Measurements from ENCODE around the gene C7. TPM values are rescaled to one million over a fixed set of nuclear protein-coding genes. Genes with fewer than 3 reads are reported as not detected.
"Not testable (repeated sequence)": the region's sequence is repeated elsewhere in the genome, so short reads cannot be mapped to it uniquely, and the experiment has no call there.

The C7 gene
- total RNA-seq, 2 experiments from 2014 or later = not detected

DNA sequence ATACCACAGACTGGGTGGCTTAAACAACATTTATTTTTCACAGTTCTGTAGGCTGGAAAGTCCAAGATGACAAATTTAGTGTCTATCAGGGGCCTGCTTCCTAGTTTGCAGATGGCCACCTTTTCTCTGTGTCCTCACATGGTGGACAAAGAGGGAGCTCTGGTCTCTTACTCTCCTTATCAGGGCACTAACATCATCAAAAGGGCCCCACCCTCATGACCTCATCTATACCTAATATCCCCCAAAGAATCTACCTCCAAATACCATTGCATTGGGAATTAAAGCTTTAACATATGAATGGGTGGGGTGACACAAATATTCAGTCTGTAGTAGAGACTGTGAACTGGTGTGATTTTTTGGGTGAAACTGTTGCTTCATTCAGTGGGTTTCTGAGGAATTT is 78.1 kb downstream of the C7 start:
- POLR2A ChIA-PET = interaction anchor here (0.5 kb wide), 1 partner anchor 44 kb away, joined by 4 read pairs; no protein-coding TSS in a partner anchor
- CTCF ChIA-PET = no interaction called here

DNA sequence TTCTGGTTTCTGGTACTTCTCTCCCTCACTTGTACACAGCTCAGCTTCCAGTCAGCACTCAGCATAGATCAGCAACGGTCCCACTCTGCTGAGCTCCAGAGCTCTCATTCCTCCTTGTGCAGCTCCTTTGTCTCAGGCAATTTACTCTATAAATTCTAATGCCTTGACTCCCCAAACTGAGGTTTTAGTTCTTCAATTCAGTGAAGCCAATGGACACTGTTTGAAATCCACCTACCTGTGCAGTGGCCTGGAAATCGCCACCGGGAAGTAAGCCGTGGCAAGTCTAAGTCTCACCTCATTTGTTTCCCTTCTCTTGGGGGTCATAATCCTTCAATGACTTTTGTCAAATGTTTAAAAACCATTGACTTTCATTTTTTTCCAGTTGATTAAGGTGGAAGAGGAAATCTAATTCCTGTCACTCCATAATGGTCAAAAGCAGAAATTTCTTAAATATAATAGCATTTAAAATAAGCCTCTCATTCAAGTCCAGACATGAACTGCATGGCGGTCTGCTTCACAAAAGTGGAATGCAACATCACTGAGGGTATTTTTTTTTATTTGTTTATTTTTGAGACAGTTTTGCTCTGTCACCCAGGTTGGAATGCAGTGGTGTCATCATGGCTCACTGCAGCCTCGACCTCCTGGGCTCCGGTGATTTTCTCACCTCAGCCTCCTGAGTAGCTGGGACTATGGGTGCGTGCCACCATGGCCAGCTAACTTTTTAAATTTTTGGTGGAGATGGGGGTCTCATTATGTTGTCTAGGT is 79.6 kb downstream of the C7 start:
- ChIA-PET CTCF (no interaction called here), POLR2A (no interaction called here)

DNA sequence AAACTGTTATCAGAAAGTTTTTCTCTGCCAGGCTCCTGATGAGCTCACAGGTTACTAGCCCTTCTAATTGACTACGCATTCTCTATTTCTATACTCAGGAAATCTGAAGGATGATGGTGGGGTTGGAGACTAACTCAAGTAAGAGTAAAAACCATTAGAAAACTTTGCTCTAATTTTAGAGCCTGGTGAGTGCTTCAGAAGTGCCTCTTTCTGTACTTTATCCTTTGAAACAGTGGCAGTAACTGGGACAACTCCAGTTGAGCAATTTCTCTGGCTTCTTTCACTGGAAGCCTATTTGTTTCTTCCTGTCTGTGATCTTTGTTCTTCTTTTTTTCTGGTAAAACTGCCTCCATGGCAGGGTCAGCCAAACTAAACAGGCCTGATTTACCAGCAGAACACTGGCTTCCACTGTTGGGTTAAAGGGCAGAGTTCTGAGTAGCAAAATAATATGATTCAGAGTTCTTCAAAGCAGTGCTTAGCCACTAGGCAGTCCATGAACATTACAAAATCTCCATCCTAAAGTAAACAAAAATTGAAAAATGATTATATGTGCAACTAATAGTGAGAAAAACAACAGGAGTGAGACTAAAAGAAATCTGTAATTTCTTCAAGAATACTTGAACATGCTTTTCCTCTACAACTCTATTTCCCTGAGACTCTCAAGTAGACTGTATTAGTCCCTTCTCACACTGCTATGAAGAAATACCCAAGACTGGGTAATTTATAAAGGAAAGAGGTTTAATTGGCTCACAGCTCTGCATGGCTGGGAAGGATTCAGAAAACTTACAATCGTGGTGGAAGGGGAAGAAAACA is 82.1 kb downstream of the C7 start:
- ChIA-PET POLR2A (no interaction called here), CTCF (no interaction called here)

DNA sequence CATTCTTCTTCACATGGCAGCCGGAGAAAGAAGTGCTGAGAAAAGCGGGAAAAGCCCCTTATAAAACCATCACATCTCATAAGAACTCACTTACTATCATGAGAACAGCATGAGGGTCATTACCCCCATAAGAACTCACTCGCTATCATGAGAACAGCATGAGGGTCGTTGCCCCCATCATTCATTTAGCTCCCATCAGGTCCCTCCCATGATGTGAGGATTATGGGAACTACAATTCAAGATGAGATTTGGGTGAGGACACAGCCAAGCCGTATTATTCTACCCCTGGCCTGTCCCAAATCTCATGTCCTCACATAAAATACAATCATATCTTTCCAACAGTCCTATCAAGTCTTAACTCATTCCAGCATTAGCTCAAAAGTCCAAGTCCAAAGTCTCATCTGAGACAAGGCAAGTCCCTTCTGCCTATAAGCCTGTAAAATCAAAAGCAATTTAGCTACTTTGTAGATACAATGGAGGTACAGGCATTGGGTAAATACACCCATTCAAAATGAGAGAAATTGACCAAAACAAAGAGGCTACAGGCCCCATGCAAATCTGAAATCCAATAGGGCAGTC is 82.8 kb downstream of the C7 start:
- POLR2A ChIA-PET = no interaction called here
- CTCF ChIA-PET = no interaction called here

DNA sequence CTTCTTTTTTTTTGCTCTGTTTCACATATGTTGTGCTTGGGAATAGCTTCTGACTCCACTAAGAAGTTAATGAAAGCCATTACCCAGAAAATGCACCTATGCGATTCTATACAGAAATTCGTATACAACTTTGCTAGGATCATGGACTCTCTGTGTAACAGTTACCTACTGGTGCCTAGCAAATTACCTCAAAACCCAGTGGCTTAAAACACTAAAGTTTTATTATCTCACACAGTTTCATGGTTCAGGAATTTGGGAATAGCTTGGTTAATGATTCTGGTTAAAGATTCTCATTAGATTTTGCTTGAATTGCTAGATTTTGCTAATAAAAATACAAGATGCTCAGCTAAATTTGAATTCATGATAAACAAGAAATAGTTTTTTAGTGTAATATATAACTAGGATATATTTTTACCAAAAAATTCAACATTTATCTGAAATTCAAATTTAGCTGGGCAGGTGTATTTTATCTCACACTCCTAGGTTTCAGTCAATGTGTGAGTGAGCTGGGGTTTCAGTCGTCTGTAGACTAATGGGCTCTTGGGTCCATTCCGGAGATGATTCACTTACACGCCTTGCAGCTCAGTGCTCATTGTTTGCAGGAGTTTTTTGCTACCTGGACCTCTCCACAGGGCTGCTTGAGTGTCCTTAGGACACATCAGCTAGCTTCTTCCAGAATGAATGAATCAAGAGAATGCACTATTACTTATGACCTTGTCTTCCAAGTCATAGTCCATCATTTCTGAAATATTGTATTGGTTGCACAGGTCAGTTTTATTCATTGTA is 86.7 kb downstream of the C7 start:
- POLR2A ChIA-PET = no interaction called here
- CTCF ChIA-PET = no interaction called here

DNA sequence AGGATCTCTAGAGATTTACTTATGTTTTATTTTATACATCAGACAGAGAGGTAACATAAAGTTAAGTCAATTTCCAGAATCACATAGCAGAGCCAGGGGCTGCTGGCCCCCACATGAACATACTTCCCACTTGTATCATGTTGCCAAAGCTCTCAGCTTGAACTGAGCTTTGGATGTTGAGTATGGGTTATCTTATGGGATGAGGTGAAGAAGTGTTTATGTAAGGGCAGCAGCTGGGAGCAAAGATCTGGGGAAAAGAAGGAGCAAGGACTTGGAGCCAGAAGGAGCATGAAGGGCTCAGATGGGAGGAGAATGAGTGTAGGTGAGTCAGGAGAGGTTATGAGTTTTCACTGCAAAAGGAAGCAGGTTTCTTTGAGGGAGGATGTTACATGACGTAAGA is 89.8 kb downstream of the C7 start:
- CTCF ChIA-PET = no interaction called here

DNA sequence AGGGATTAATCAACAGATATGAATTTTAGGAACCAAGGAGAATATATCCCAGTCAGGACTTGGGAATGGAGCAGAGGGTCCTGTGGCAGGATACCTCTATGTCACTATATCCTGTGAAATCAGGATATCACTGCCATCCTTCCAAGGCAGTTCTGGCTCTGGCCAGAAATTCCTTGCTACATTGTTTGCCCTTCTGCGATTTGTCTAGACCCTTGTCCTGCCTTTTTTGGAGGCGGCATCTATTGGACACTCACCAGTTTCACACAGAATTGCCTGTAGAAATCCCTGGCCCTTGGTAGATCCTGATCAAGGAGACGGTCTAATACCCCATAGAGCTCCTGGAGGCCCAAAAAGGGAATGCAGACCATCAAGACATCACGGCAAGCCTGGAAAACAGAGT is 90.7 kb downstream of the C7 start:
- POLR2A ChIA-PET = no interaction called here

More for the DNA sequence above, 89.8 kb downstream of the C7 start:
- POLR2A ChIA-PET = no interaction called here

DNA sequence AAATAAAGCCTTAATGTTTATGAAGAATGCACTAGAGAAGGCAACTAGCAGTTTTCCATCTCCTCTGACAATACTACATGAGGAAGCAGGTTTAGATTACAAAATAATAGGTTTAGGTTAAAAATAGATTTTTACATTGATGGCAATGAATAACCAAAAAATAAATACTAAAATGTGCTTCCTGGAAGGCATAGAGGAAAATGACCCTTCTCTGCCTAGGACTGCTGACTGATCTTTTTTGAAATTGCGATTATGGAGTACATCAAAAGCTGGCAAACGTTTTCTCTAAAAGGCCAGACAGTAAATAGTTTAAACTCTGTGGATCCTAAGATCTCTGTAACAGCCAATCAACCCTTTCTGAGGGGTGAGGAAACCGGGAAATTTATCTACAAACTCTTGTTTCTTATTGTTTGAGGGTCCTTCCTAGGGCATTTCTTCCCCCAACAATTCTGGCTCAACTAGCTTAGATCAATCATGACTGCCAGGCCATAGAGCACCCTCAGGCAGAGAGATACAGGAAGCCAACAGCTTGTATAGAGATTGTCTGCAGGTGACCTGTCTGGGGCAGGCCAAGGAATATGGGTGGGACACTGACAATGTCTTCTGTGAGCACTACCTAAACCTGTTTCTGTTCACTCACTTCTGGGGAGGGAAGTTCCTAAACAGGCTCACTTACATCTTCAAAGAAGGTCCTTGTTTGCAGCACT is 94.5 kb downstream of the C7 start:
- ChIA-PET POLR2A (no interaction called here), CTCF (no interaction called here)

More for the DNA sequence above, 90.7 kb downstream of the C7 start:
- CTCF ChIA-PET = no interaction called here

DNA sequence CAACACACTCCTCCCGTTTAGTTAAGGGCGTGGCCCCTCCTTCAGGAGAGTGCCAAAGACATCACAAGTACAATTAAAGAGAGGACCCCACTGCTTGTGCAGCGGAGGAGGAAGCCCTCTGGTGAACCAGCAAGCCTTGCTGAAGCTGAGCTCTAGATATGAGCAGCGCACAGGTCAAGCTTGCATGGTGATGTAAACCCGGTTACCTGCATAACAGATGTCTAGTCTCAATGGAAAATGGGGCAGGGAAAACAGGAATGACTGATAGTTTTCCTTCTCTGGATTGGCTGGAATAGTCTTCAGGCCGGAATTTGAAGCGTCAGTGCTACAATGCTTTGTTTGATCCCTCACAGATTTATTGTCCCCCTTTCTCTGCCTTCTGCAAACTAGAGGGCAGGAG is 95.6 kb downstream of the C7 start:
- POLR2A ChIA-PET = no interaction called here
- CTCF ChIA-PET = no interaction called here

DNA sequence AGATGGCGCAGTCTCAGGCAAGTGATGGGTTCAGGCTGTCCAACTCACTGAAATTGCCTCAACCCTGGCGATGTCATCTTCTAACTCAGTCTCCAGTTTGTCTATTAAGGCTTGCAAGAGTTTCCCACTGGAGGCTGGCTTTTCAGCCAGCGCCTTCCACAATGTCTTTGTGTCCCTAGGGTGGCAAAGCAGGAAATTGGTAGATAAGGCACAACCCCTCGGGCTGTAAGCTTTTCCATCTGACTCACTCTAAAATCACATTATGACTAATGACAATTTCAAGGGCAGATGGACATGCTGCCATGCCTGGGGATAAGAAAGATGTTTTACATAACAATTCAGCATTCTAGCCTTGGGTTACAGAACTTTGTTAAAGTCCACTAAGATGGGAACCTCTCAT is 99.9 kb downstream of the C7 start:
- ChIA-PET CTCF (no interaction called here), POLR2A (no interaction called here)

DNA sequence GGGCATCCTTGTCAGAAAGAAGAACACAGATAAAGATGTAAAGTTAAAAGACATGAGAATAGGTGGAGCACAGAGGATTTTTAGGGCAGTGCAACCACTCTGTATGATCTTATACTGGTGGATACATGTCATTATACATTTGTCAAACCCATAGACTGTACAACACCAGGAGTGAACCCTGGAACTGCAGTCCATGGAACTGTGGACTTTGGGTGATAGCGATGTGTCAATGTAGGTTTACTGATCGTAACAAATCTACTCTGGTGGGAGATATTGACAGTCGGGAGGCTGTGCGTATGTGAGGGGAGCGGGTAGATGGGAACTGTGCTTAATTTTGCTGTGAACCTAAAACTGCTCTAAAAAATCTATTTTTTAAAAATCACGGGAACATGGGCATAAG is 101.3 kb downstream of the C7 start:
- ChIA-PET CTCF (no interaction called here), POLR2A (no interaction called here)

DNA sequence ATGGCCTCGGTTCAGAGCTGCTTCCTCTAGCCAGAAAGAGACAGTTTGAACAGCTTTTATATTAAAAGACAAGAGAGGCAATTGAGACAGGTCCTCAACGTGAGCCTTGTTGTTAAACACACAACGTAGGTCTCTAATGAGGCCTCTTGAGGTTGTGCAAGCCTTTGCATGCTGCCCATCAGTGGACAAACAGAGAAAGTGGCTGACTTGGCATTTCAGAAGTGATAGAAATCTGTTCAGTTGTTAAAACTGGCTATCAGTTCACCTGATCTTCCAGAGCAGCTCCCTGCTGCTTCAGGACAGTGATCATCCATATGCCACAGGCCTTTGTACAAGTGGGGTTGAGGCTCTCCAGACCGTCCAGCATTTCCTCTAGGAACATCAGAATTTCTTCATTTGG is 103.0 kb downstream of the C7 start:
- CTCF ChIA-PET = no interaction called here

DNA sequence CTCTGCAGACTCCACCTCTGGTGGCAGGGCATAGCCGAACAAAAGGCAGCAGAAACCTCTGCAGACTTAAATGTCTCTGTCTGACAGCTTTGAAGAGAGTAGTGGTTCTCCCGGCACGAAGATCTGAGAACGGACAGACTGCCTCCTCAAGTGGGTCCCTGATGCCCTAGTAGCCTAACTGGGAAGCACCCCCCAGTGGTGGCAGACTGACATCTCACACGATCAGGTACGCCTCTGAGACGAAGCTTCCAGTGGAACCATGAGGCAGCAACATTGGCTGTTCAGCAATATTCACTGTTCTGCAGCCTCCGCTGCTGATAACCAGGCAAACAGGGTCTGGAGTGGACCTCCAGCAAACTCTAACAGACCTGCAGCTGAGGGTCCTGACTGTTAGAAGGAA is 113.3 kb downstream of the C7 start:
- CTCF ChIA-PET, POLR2A ChIA-PET: not testable (repeated sequence)

More for the DNA sequence above, 103.0 kb downstream of the C7 start:
- POLR2A ChIA-PET = no interaction called here

Other genes with a start within 250 kb of the C7 start
- 10 to 100 TPM; 39.9 to 42.0 TPM for gene PTGER4, start 229.6 kb upstream of the C7 start, total RNA-seq
- 10 to 100 TPM; 22.2 to 23.9 TPM for gene TTC33, start 153.5 kb upstream of the C7 start, total RNA-seq
- 10 to 100 TPM; 63.8 to 65.1 TPM for gene PRKAA1, start 111.1 kb upstream of the C7 start, total RNA-seq
- 1,000 to 10,000 TPM; 1,602 to 1,650 TPM for gene RPL37, start 74.3 kb upstream of the C7 start, total RNA-seq
- gene CARD6, start 68.1 kb upstream of the C7 start, total RNA-seq = 1 to 10 TPM; 1.6 to 2.0 TPM
- gene MROH2B, start 161.8 kb downstream of the C7 start, total RNA-seq = not detected